ENCODE data around the gene PCSK9. TPM values are rescaled to one million over a fixed set of nuclear protein-coding genes. Genes with fewer than 3 reads are reported as not detected.
A peak's percentile ranks its signal among the peaks of the same experiment; 100 is the strongest.

The PCSK9 gene
- total and polyA plus RNA-seq, 9 of the 15 experiments (the other 6 are each of a cell fraction or from before 2014, with no cell fraction given): 3.2 to 58.6 (median 24.7) TPM

GRCh38 chr1:54994355-54994990 is 44.9 kb upstream of the PCSK9 start:
- Histone ChIP-seq H4K20me1 (replicated peaks; ENCODE audit: control insufficient read depth, insufficient read depth, low read length) (peaks cover 15% of the 10 kb centered on the region; the same call in 1 of the 2 replicates), H3K4me2 (ENCODE audit: insufficient read depth, low read length) (no peak overlapping the region), H3K4me1 (replicated peaks in 1 of 2; ENCODE audit: control insufficient read depth in 2 of 2, insufficient read depth in 2 of 2, low read length in 2 of 2) (peaks cover 0 to 23% of the 10 kb centered on the region in 2 experiments; a peak in 3 of 5 replicates), H3K79me2 (ENCODE audit: control insufficient read depth, insufficient read depth, low read length) (no peaks in the 10 kb centered on the region), H2AFZ (ENCODE audit: low read depth, low read length) (no peak overlapping the region), H3K9me3 (replicated peaks; ENCODE audit: control insufficient read depth, insufficient read depth, low read depth, low read length) (no peaks in the 10 kb centered on the region; the same call in 1 of the 2 replicates), H3K9ac (ENCODE audit: insufficient read depth in 1 of 2, low read depth in 2 of 2, low read length in 2 of 2) (peak overlapping the region in 1 of 2 experiments; percentile 45; a peak in 1 of 4 replicates), H3K36me3 (ENCODE audit: control insufficient read depth, insufficient read depth, low read length) (no peaks in the 10 kb centered on the region), H3K9me1 (ENCODE audit: control insufficient read depth, insufficient read depth, low read length) (no peaks in the 10 kb centered on the region), H3K27me3 (ENCODE audit: control insufficient read depth in 2 of 2, insufficient read depth in 2 of 2, low read length in 2 of 2) (peaks cover 37 to 89% of the 10 kb centered on the region in 2 experiments), H3K27ac (ENCODE audit: extremely low read depth, low read depth, low read length) (no peak overlapping the region), H3K4me3 (no peak overlapping the region)
- intact Hi-C loops (cut with micrococcal nuclease) (loop anchor here (10.0 kb wide), 1 partner anchor 320 kb away; no protein-coding TSS in a partner anchor), in situ Hi-C loops (cut with MboI) (loop anchor here (5.0 to 10.0 kb wide), 2 partner anchors 42 to 310 kb away; no protein-coding TSS in a partner anchor)
- ChIA-PET CTCF (ENCODE audit: low intra/inter-chr PET ratio) (interaction anchor here (1.4 to 2.8 kb wide), 2 partner anchors 44 to 50 kb away, joined by 9 to 25 read pairs; no protein-coding TSS in a partner anchor), POLR2A (interaction anchor here (0.6 kb wide), 1 partner anchor 146 kb away, joined by 3 read pairs; no protein-coding TSS in a partner anchor)
- no peak for TF ChIP-seq CEBPB (tag; IDR thresholded peaks at IDR 0.05)
- no peak for TF ChIP-seq HMGN3 (IDR thresholded peaks at IDR 0.05; ENCODE audit: borderline replicate concordance, extremely low read depth, insufficient read length, low read depth, low read length)
- TF ChIP-seq RBM17 (IDR thresholded peaks at IDR 0.05; ENCODE audit: borderline replicate concordance, low read depth, low read length): no peak
- TF ChIP-seq HIVEP1 (CRISPR knock-in tag; IDR thresholded peaks at IDR 0.05): no peak
- TF ChIP-seq ZNF277 (CRISPR knock-in tag; IDR thresholded peaks at IDR 0.05; ENCODE audit: borderline replicate concordance): no peak
- TF ChIP-seq ESRRA (IDR thresholded peaks at IDR 0.05; ENCODE audit: borderline replicate concordance, low read depth): peak; percentile 70; the same call in 1 of the 2 replicates
- TF ChIP-seq RERE (CRISPR knock-in tag; IDR thresholded peaks at IDR 0.05; ENCODE audit: borderline replicate concordance): no peak
- no peak for TF ChIP-seq KDM2B (CRISPR knock-in tag; IDR thresholded peaks at IDR 0.05)
- TF ChIP-seq ZNF316 (IDR thresholded peaks at IDR 0.05): 0 out of 2 replicates have a peak, but pooled peaks have one; percentile 8
- TF ChIP-seq CCAR2 (IDR thresholded peaks at IDR 0.05; ENCODE audit: low read depth, low read length): no peak
- ATAC-seq: no peak
- DNase-seq (ENCODE audit: extremely low read depth in 1 of 4, low spot score in 3 of 4): no peak
- BruUV-seq (replicated peaks): no TSS peak
- FAIRE-seq: no peak
- WGBS (ENCODE audit: insufficient coverage, low coverage, missing lambda C conversion rate): 2% methylated on average over 6 of the region's 6 CpGs
